HepG2 (cell line): ENCODE results near the gene AXIN1. TPM values are rescaled to one million over a fixed set of nuclear protein-coding genes. Genes with fewer than 3 reads are reported as not detected.

ENCODE experiments used
- ATAC-seq: fragments of 200-7000 bp; cut with Tn5 transposase; 3 replicates; pipeline ENCODE4 v1.9.1; 2020; ENCODE audit warnings: mild to moderate bottlenecking, moderate library complexity
- BruUV-seq: library from RNA; stranded (reverse); fragments of 400-500 nt; replicated peaks from 2 replicates; lab custom pipeline; 2021; lab: Mats Ljungman, UMichigan
- CTCF ChIA-PET: fragments of 300-600 bp; formaldehyde crosslinking; extraction: SDS; loops from one replicate; lab custom pipeline; 2021; ENCODE audit warnings: low total read pairs, inconsistent platforms, low intra/inter-chr PET ratio; lab: Yijun Ruan, JAX
- POLR2A ChIA-PET: fragments of 350-600 bp; sonication (Branson Sonifier 250); formaldehyde crosslinking; loops from one replicate; lab custom pipeline; 2020; ENCODE audit warnings: antibody characterized with exemption, inconsistent platforms; lab: Yijun Ruan, JAX
- DNase-seq: peaks from one replicate; pipeline ENCODE4 v3.0.0-alpha.2; 2015; ENCODE audit warnings: low spot score
- FAIRE-seq: peaks from 3 replicates; lab custom pipeline; 2011; peaks lifted over from hg19 to GRCh38; lab: Jason Lieb, UNC
- H2AFZ ChIP-seq: one replicate; pipeline ENCODE4 v1.6.1; 2011; ENCODE audit warnings: low read length, inconsistent platforms
- H3K27ac ChIP-seq: fragments of 300-600 bp; 3 replicates; pipeline ENCODE4 v1.8.0; 2011; ENCODE audit warnings: mixed run types, mild to moderate bottlenecking, mixed read lengths, low read length, inconsistent platforms; ENCODE audit not compliant: insufficient read depth; ENCODE audit errors: extremely low read length
- H3K27me3 ChIP-seq, 2 experiments: fragments of 200-600 bp in 1 of 2; 2 replicates in 1 of 2; 3 replicates in 1 of 2; pipeline versions ENCODE4 v1.6.0 to v1.8.0; 2011; ENCODE audit warnings: low read length in 2 of 2, mild to moderate bottlenecking in 2 of 2, moderate library complexity in 2 of 2, inconsistent platforms in 1 of 2; ENCODE audit not compliant: insufficient read depth in 2 of 2, control insufficient read depth in 1 of 2
- H3K36me3 ChIP-seq, 2 experiments: fragments of 200-600 bp in 1 of 2; replicated peaks in 1 of 2; 2 replicates in 1 of 2; 3 replicates in 1 of 2; pipeline versions ENCODE4 v1.5.1 to v1.8.0; 2011; ENCODE audit warnings: low read length in 2 of 2, inconsistent platforms in 1 of 2; ENCODE audit not compliant: insufficient read depth in 2 of 2, control insufficient read depth in 1 of 2
- H3K4me1 ChIP-seq: 2 replicates; pipeline ENCODE4 v1.5.1; 2012; ENCODE audit warnings: low read length, inconsistent platforms; ENCODE audit not compliant: insufficient read depth
- H3K4me2 ChIP-seq: 2 replicates; pipeline ENCODE4 v1.6.0; 2011; ENCODE audit warnings: low read depth, low read length, inconsistent platforms
- H3K4me3 ChIP-seq, 3 experiments: fragments of 200-600 bp in 1 of 3; sonication (generic), shearing (Covaris generic) in 1 of 3; replicated peaks in 1 of 3; 2 replicates each; pipeline ENCODE4 v1.5.1; 2011 to 2016; ENCODE audit warnings: low read length in 3 of 3, inconsistent platforms in 2 of 3, low read depth in 2 of 3, mild to moderate bottlenecking in 2 of 3, control low read depth in 1 of 3, mixed read lengths in 1 of 3; ENCODE audit not compliant: insufficient read depth in 1 of 3
- H3K79me2 ChIP-seq: one replicate; pipeline ENCODE4 v1.6.1; 2011; ENCODE audit warnings: low read length, inconsistent platforms; ENCODE audit not compliant: insufficient read depth
- H3K9ac ChIP-seq: 2 replicates; pipeline ENCODE4 v1.6.0; 2011; ENCODE audit warnings: mild to moderate bottlenecking, low read depth, low read length, inconsistent platforms; ENCODE audit not compliant: insufficient read depth
- H3K9me3 ChIP-seq: 2 replicates; pipeline ENCODE4 v1.5.1; 2012; ENCODE audit warnings: mild to moderate bottlenecking, low read length
- H4K20me1 ChIP-seq: 2 replicates; pipeline ENCODE4 v1.6.0; 2011; ENCODE audit warnings: inconsistent platforms, mild to moderate bottlenecking, low read length, moderate library complexity; ENCODE audit not compliant: insufficient read depth
- CREB3 ChIP-seq: sonication (generic); formaldehyde crosslinking; IDR thresholded peaks from 2 replicates; pipeline ENCODE4 v1.5.0; 2020; ENCODE audit warnings: missing genetic modification reagents
- GATAD2A ChIP-seq: IDR thresholded peaks from 2 replicates; pipeline ENCODE4 v1.6.1; 2016
- KDM3A ChIP-seq: IDR thresholded peaks from 2 replicates; pipeline ENCODE4 v1.6.1; 2018; ENCODE audit warnings: low read depth, missing compliant biosample characterization
- KDM6A ChIP-seq: IDR thresholded peaks from 2 replicates; pipeline ENCODE4 v1.6.1; 2016; ENCODE audit warnings: low read depth
- LRRFIP1 ChIP-seq: sonication (generic); formaldehyde crosslinking; conservative IDR thresholded peaks from 2 replicates; pipeline ENCODE4 v1.4.0; 2020; ENCODE audit warnings: missing genetic modification reagents
- PATZ1 ChIP-seq: sonication (generic); formaldehyde crosslinking; IDR thresholded peaks from 2 replicates; pipeline ENCODE4 v1.4.0; 2020; ENCODE audit warnings: missing genetic modification reagents
- RBFOX2 ChIP-seq: fragments of 200-400 bp; formaldehyde crosslinking; IDR thresholded peaks from 2 replicates; pipeline ENCODE4 v1.6.1; 2017; ENCODE audit warnings: low read depth, mild to moderate bottlenecking, low read length
- ZBTB33 ChIP-seq: sonication (generic); formaldehyde crosslinking; IDR thresholded peaks from 2 replicates; pipeline ENCODE4 v1.4.0; 2020; ENCODE audit warnings: missing genetic modification reagents
- ZMAT5 ChIP-seq: sonication (generic); formaldehyde crosslinking; IDR thresholded peaks from 2 replicates; pipeline ENCODE4 v1.5.0; 2020; ENCODE audit warnings: mild to moderate bottlenecking, low read depth, missing genetic modification reagents, borderline replicate concordance
- ZNF101 ChIP-seq: sonication (generic); formaldehyde crosslinking; IDR thresholded peaks from 2 replicates; pipeline ENCODE4 v1.4.0; 2020; ENCODE audit warnings: mild to moderate bottlenecking, low read depth, missing genetic modification reagents, borderline replicate concordance
- WGBS: methylation state at CpG from one replicate; pipeline ENCODE4 v1.1.6; 2017; ENCODE audit warnings: low lambda C conversion rate; 5-methylcytosine and 5-hydroxymethylcytosine counted together
- in situ Hi-C: cut with HindIII; loops from 2 replicates; pipeline ENCODE4 v1.10.0; 2017; ENCODE audit warnings: low pct_unique_long_range_greater_than_20kb; ENCODE audit not compliant: extremely low pct_ligation_motif_present
- intact Hi-C: fragments of 100-400 bp; cut with micrococcal nuclease; formaldehyde crosslinking; loops from one replicate; pipeline ENCODE4 v1.10.0; 2022; ENCODE audit not compliant: unreplicated experiment
- polyA plus RNA-seq, 8 experiments: library from polyadenylated mRNA; depleted of rRNA in 3 of 8; stranded (reverse) in 7 of 8; unstranded in 1 of 8; fragments of >200 nt; fragmentation: Illumina TruSeq in 4 of 8; extraction: Trizol in 4 of 8; gene quantifications; 2 replicates each; pipeline versions ENCODE4 v1.2.1 to v1.2.3, GENCODE V29; 2011 to 2016; ENCODE audit warnings: low read depth in 4 of 8, missing spikeins in 1 of 8, mixed read lengths in 1 of 8; ENCODE audit not compliant: insufficient read depth in 1 of 8
- total RNA-seq, 5 experiments: library from RNA; depleted of rRNA; stranded (reverse); fragments of >200 nt; fragmentation: Illumina TruSeq; extraction: Trizol; gene quantifications; 2 replicates each; pipeline ENCODE4 v1.2.3, GENCODE V29; 2016; ENCODE audit warnings: low read depth in 1 of 5

Gene AXIN1
- total and polyA plus RNA-seq, 2 of the 13 experiments (the other 11 are each of a cell fraction or from before 2014, with no cell fraction given), result 24.0 to 26.0 TPM

- TF ChIP-seq PATZ1 (0 out of 2 replicates have a peak, but pooled peaks have one; percentile 18), KDM3A (0 out of 2 replicates have a peak, but pooled peaks have one; percentile 32), GATAD2A (peak; percentile 34; the same call in 1 of the 2 replicates)
Observed at GRCh38 chr16:391885-392335, 39.4 kb upstream of the AXIN1 start (continued).

GRCh38 chr16:389352-389751, 36.8 kb upstream of the AXIN1 start:
- no TSS peak for BruUV-seq

More at GRCh38 chr16:389352-389751, 36.8 kb upstream of the AXIN1 start:
- no peak for TF ChIP-seq CREB3 (CRISPR knock-in tag)
- no peak for TF ChIP-seq KDM6A (CRISPR knock-in tag)
- no peak for TF ChIP-seq ZNF101 (CRISPR knock-in tag)
- TF ChIP-seq ZMAT5 (CRISPR knock-in tag), result no peak
- TF ChIP-seq RBFOX2, result no peak
- TF ChIP-seq ZBTB33 (CRISPR knock-in tag), result 0 out of 2 replicates have a peak, but pooled peaks have one; percentile 26
- TF ChIP-seq LRRFIP1, result no peak
- Histone ChIP-seq H3K9me3 (no peaks in the 10 kb centered on the region), H4K20me1 (no peaks in the 10 kb centered on the region), H3K79me2 (no peaks in the 10 kb centered on the region), H3K27ac (no peak overlapping the region), H3K4me3 (no peak overlapping the region), H3K4me2 (no peak overlapping the region), H3K27me3 (no peaks in the 10 kb centered on the region), H3K9ac (no peak overlapping the region), H3K36me3 (no peaks in the 10 kb centered on the region), H2AFZ (no peak overlapping the region), H3K4me1 (peaks cover under 1% of the 10 kb centered on the region; the same call in 1 of the 2 replicates)
- FAIRE-seq (no peak), DNase-seq (no peak), ATAC-seq (no peak)
- WGBS, result 88% methylated on average over 7 of the region's 10 CpGs
- intact Hi-C loops, result no loop called here
- ChIA-PET CTCF (no interaction called here), POLR2A (no interaction called here)
- in situ Hi-C loops, result no loop called here
